ENCODE data around the gene CFB. TPM values are rescaled to one million over a fixed set of nuclear protein-coding genes. Genes with fewer than 3 reads are reported as not detected.
A peak's percentile ranks its signal among the peaks of the same experiment; 100 is the strongest.

The CFB gene
- total and polyA plus RNA-seq, 3 experiments from 2014 or later, result 0.31 to 0.83 (median 0.40) TPM

GRCh38 chr6:31947070-31947675, 1.3 kb downstream of the CFB start:
- no peaks in the 10 kb centered on the region for H3K4me1 Mint-ChIP-seq
- Histone ChIP-seq H3K27ac (ENCODE audit: low read depth, low read length) (no peak overlapping the region), H3K4me1 (ENCODE audit: insufficient read depth, low read length) (no peaks in the 10 kb centered on the region), H3K36me3 (ENCODE audit: insufficient read depth, low read length) (no peaks in the 10 kb centered on the region), H3K4me3 (ENCODE audit: low read length) (no peak overlapping the region), H3K9me3 (ENCODE audit: low read length) (no peaks in the 10 kb centered on the region), H3K27me3 (ENCODE audit: insufficient read depth, low read length, poor library complexity, severe bottlenecking) (peaks cover 3% of the 10 kb centered on the region)
- H3K36me3 Mint-ChIP-seq, result peaks cover 0 to 15% (median 0%) of the 10 kb centered on the region in 3 donors
- CTCF ChIA-PET, result no interaction called here
- peaks cover 12 to 24% of the 10 kb centered on the region in 2 donors for H3K27me3 Mint-ChIP-seq
- no peaks in the 10 kb centered on the region for H3K9me3 Mint-ChIP-seq
- no peak overlapping the region for H3K4me3 Mint-ChIP-seq
- POLR2A ChIA-PET, result no interaction called here
- DNase-seq, result no peak
- no peak overlapping the region for H3K27ac Mint-ChIP-seq

DNA sequence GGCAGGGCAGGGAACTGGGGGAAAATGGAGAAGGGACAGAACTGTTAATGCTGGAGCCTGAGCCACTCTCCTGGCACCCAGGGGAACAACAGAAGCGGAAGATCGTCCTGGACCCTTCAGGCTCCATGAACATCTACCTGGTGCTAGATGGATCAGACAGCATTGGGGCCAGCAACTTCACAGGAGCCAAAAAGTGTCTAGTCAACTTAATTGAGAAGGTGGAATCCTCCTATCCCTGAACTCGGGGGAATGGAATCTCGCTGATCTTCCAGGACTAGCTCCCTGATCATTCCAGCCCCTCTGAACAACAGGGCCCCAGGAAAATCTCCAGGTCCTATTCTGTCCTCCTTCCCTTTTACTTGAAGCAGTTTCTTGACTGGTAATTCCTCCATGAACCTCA, 2.0 kb downstream of the CFB start:
- H3K36me3 Mint-ChIP-seq, result peaks cover 0 to 22% (median 2%) of the 10 kb centered on the region in 3 donors

GRCh38 chr6:31948306-31948705, 2.4 kb downstream of the CFB start:
- Mint-ChIP-seq H3K27ac (peak overlapping the region in 1 of 8 donors; percentile 23), H3K4me3 (no peak overlapping the region), H3K9me3 (no peaks in the 10 kb centered on the region), H3K27me3 (peaks cover 7 to 17% of the 10 kb centered on the region in 2 donors), H3K36me3 (peaks cover 3 to 26% (median 5%) of the 10 kb centered on the region in 3 donors), H3K4me1 (no peaks in the 10 kb centered on the region)
- H3K36me3 ChIP-seq (ENCODE audit: insufficient read depth, low read length), result peaks cover 10% of the 10 kb centered on the region
- CTCF ChIA-PET, result no interaction called here
- H3K4me1 ChIP-seq (ENCODE audit: insufficient read depth, low read length), result no peaks in the 10 kb centered on the region
- no peak for DNase-seq
- no peak overlapping the region for H3K27ac ChIP-seq (ENCODE audit: low read depth, low read length)
- no peak overlapping the region for H3K4me3 ChIP-seq (ENCODE audit: low read length)
- POLR2A ChIA-PET, result no interaction called here
- peaks cover 3% of the 10 kb centered on the region for H3K27me3 ChIP-seq (ENCODE audit: insufficient read depth, low read length, poor library complexity, severe bottlenecking)
- H3K9me3 ChIP-seq (ENCODE audit: low read length), result no peaks in the 10 kb centered on the region

More for the DNA sequence above, 2.0 kb downstream of the CFB start:
- peaks cover 7 to 17% of the 10 kb centered on the region in 2 donors for H3K27me3 Mint-ChIP-seq
- peaks cover 5% of the 10 kb centered on the region for H3K36me3 ChIP-seq (ENCODE audit: insufficient read depth, low read length)
- peaks cover 3% of the 10 kb centered on the region for H3K27me3 ChIP-seq (ENCODE audit: insufficient read depth, low read length, poor library complexity, severe bottlenecking)
- H3K4me1 Mint-ChIP-seq, result no peaks in the 10 kb centered on the region
- DNase-seq, result no peak
- H3K27ac Mint-ChIP-seq, result peak overlapping the region in 1 of 8 donors; percentile 54
- no peak overlapping the region for H3K4me3 ChIP-seq (ENCODE audit: low read length)
- ChIA-PET POLR2A (no interaction called here), CTCF (no interaction called here)
- no peak overlapping the region for H3K4me3 Mint-ChIP-seq
- no peaks in the 10 kb centered on the region for H3K9me3 Mint-ChIP-seq
- no peaks in the 10 kb centered on the region for H3K9me3 ChIP-seq (ENCODE audit: low read length)
- no peak overlapping the region for H3K27ac ChIP-seq (ENCODE audit: low read depth, low read length)
- no peaks in the 10 kb centered on the region for H3K4me1 ChIP-seq (ENCODE audit: insufficient read depth, low read length)

GRCh38 chr6:31948753-31949413, 3.0 kb downstream of the CFB start:
- Histone ChIP-seq H3K4me3 (ENCODE audit: low read length) (no peak overlapping the region), H3K4me1 (ENCODE audit: insufficient read depth, low read length) (no peaks in the 10 kb centered on the region), H3K27me3 (ENCODE audit: insufficient read depth, low read length, poor library complexity, severe bottlenecking) (peaks cover 3% of the 10 kb centered on the region), H3K27ac (ENCODE audit: low read depth, low read length) (no peak overlapping the region), H3K9me3 (ENCODE audit: low read length) (no peaks in the 10 kb centered on the region), H3K36me3 (ENCODE audit: insufficient read depth, low read length) (peaks cover 15% of the 10 kb centered on the region)
- H3K27ac Mint-ChIP-seq, result peak overlapping the region in 3 of 8 donors; percentile 23 to 74 (median 34)
- ChIA-PET CTCF (no interaction called here), POLR2A (no interaction called here)
- H3K36me3 Mint-ChIP-seq, result peaks cover 5 to 32% (median 6%) of the 10 kb centered on the region in 3 donors
- DNase-seq, result no peak
- peaks cover 6 to 13% of the 10 kb centered on the region in 2 donors for H3K27me3 Mint-ChIP-seq
- H3K4me1 Mint-ChIP-seq, result no peaks in the 10 kb centered on the region
- no peaks in the 10 kb centered on the region for H3K9me3 Mint-ChIP-seq
- no peak overlapping the region for H3K4me3 Mint-ChIP-seq

DNA sequence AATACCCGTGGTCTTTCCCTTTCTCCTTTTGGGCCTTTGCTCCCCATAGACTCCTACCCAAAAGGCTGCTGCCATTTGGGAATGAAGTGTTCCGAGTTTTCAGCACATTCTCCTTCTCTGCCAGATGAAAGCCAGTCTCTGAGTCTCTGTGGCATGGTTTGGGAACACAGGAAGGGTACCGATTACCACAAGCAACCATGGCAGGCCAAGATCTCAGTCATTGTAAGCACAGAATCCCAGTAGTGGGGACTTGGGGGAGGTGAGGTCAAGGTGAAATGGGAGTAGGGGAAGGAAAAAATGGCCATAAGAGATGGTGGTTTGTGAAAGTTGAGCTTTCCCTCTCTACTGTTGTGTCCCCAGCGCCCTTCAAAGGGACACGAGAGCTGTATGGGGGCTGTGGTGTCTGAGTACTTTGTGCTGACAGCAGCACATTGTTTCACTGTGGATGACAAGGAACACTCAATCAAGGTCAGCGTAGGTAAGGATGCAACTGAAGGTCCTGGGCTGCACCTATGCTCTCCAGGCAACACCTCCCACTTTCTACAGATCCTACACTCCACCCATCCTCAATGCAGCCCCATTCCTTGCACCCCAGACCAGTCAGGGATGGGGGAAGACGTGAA, 4.1 kb downstream of the CFB start:
- CTCF ChIA-PET, result no interaction called here
- Mint-ChIP-seq H3K27me3 (peaks cover 1 to 8% of the 10 kb centered on the region in 2 donors), H3K27ac (peak overlapping the region in 5 of 8 donors; percentile 34 to 78 (median 76))

GRCh38 chr6:31952140-31952805, 6.4 kb downstream of the CFB start:
- peak in 1 of 5 donors; percentile 24 for DNase-seq
- H3K4me1 Mint-ChIP-seq, result peaks cover 1 to 3% (median 2%) of the 10 kb centered on the region in 3 donors
- peak overlapping the region in 3 of 8 donors; percentile 13 to 66 (median 30) for H3K27ac Mint-ChIP-seq
- Histone ChIP-seq H3K9me3 (ENCODE audit: low read length) (no peaks in the 10 kb centered on the region), H3K27me3 (ENCODE audit: insufficient read depth, low read length, poor library complexity, severe bottlenecking) (no peaks in the 10 kb centered on the region), H3K4me3 (ENCODE audit: low read length) (no peak overlapping the region), H3K36me3 (ENCODE audit: insufficient read depth, low read length) (peaks cover 38% of the 10 kb centered on the region), H3K27ac (ENCODE audit: low read depth, low read length) (no peak overlapping the region), H3K4me1 (ENCODE audit: insufficient read depth, low read length) (peaks cover under 1% of the 10 kb centered on the region)
- peak overlapping the region in 1 of 7 donors; percentile 60 for H3K4me3 Mint-ChIP-seq
- no peaks in the 10 kb centered on the region for H3K9me3 Mint-ChIP-seq
- H3K27me3 Mint-ChIP-seq, result no peaks in the 10 kb centered on the region
- H3K36me3 Mint-ChIP-seq, result peaks cover 11 to 64% (median 12%) of the 10 kb centered on the region in 3 donors
- ChIA-PET POLR2A (interaction anchor here (0.5 kb wide), 1 partner anchor 1984 kb away, joined by 3 read pairs; no protein-coding TSS in a partner anchor), CTCF (interaction anchor here (0.6 to 1.6 kb wide), 12 partner anchors 9 to 278 kb away, joined by 3 to 7 read pairs (median 4); partner anchors contain the start of genes DXO, EHMT2, LY6G5C and ZBTB12)

More for the DNA sequence above, 4.1 kb downstream of the CFB start:
- Histone ChIP-seq H3K27me3 (ENCODE audit: insufficient read depth, low read length, poor library complexity, severe bottlenecking) (no peaks in the 10 kb centered on the region), H3K4me3 (ENCODE audit: low read length) (no peak overlapping the region), H3K4me1 (ENCODE audit: insufficient read depth, low read length) (no peaks in the 10 kb centered on the region), H3K36me3 (ENCODE audit: insufficient read depth, low read length) (peaks cover 27% of the 10 kb centered on the region), H3K27ac (ENCODE audit: low read depth, low read length) (no peak overlapping the region), H3K9me3 (ENCODE audit: low read length) (no peaks in the 10 kb centered on the region)
- H3K9me3 Mint-ChIP-seq, result no peaks in the 10 kb centered on the region
- H3K4me1 Mint-ChIP-seq, result no peaks in the 10 kb centered on the region
- no peak for DNase-seq
- no peak overlapping the region for H3K4me3 Mint-ChIP-seq
- POLR2A ChIA-PET, result no interaction called here
- peaks cover 11 to 44% (median 12%) of the 10 kb centered on the region in 3 donors for H3K36me3 Mint-ChIP-seq

DNA sequence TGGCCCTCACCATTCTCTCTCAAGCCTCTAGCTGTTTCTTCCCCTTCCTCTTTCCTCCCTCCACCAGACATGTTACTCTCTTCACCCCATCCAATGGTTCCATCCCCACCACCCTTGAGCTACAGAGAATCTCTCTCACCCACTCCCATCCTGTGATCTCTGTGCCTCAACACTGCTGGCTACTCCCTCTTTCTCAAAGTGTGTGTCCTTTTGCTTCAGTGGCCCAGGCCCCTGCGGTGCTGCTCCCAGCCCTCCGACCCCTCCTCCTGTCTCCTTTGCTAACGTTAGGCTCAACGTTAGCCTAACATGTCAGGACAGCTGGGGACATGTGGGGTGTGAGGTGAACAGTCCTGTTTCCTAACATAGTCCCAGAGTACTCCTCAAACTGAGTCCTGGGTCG, 7.0 kb downstream of the CFB start:
- no peaks in the 10 kb centered on the region for H3K27me3 Mint-ChIP-seq
- no peak overlapping the region for H3K4me3 ChIP-seq (ENCODE audit: low read length)
- no peaks in the 10 kb centered on the region for H3K9me3 Mint-ChIP-seq
- H3K27me3 ChIP-seq (ENCODE audit: insufficient read depth, low read length, poor library complexity, severe bottlenecking), result no peaks in the 10 kb centered on the region
- peak overlapping the region in 4 of 8 donors; percentile 30 to 93 (median 69) for H3K27ac Mint-ChIP-seq
- H3K4me1 Mint-ChIP-seq, result peaks cover 7 to 9% (median 8%) of the 10 kb centered on the region in 3 donors
- H3K9me3 ChIP-seq (ENCODE audit: low read length), result no peaks in the 10 kb centered on the region
- no peak for DNase-seq
- POLR2A ChIA-PET, result no interaction called here
- H3K4me1 ChIP-seq (ENCODE audit: insufficient read depth, low read length), result peaks cover 7% of the 10 kb centered on the region
- H3K4me3 Mint-ChIP-seq, result peak overlapping the region in 1 of 7 donors; percentile 60
- H3K27ac ChIP-seq (ENCODE audit: low read depth, low read length), result no peak overlapping the region
- H3K36me3 Mint-ChIP-seq, result peaks cover 11 to 68% (median 12%) of the 10 kb centered on the region in 3 donors
- CTCF ChIA-PET, result interaction anchor here (0.6 to 1.6 kb wide), 11 partner anchors 9 to 279 kb away, joined by 3 to 7 read pairs (median 4); partner anchors contain the start of genes DXO, EHMT2, LY6G5C and ZBTB12
- peaks cover 38% of the 10 kb centered on the region for H3K36me3 ChIP-seq (ENCODE audit: insufficient read depth, low read length)

Measured in CD8-positive, alpha-beta memory T cell (primary cell).